Aorta (tissue), 5 donors: ENCODE data around the gene SNRPD2. TPM values are rescaled to one million over a fixed set of nuclear protein-coding genes. Genes with fewer than 3 reads are reported as not detected.

Experiments used
- ATAC-seq: fragments of 200-7000 bp; cut with Tn5 transposase; one replicate; pipeline ENCODE4 v1.9.1; 2022; ENCODE audit warnings: moderate library complexity; ENCODE audit not compliant: low FRiP score
- DNase-seq, 2 donors: peaks; one replicate each; pipeline ENCODE4 v3.0.0-alpha.2; 2020
- H3K27ac ChIP-seq, 2 donors: one replicate each; pipeline ENCODE4 v1.5.1; 2013; ENCODE audit warnings: low read length in 2 of 2, mild to moderate bottlenecking in 2 of 2, moderate library complexity in 2 of 2, control low read depth in 1 of 2, inconsistent platforms in 1 of 2, low read depth in 1 of 2
- H3K27me3 ChIP-seq, 2 donors: one replicate each; pipeline ENCODE4 v1.6.1; 2013; ENCODE audit warnings: control low read depth in 1 of 2, low read length in 1 of 2, mild to moderate bottlenecking in 1 of 2, moderate library complexity in 1 of 2; ENCODE audit not compliant: insufficient read depth in 2 of 2, control insufficient read depth in 1 of 2
- H3K36me3 ChIP-seq, 2 donors: one replicate each; pipeline ENCODE4 v1.6.1; 2013; ENCODE audit warnings: control low read depth in 1 of 2, low read length in 1 of 2, mild to moderate bottlenecking in 1 of 2; ENCODE audit not compliant: insufficient read depth in 2 of 2, control insufficient read depth in 1 of 2
- H3K4me1 ChIP-seq, 2 donors: one replicate each; pipeline ENCODE4 v1.6.1; 2013; ENCODE audit warnings: low read length in 2 of 2, control low read depth in 1 of 2, mild to moderate bottlenecking in 1 of 2, moderate library complexity in 1 of 2; ENCODE audit not compliant: insufficient read depth in 2 of 2, control insufficient read depth in 1 of 2
- H3K4me3 ChIP-seq, 2 donors: one replicate each; pipeline ENCODE4 v1.5.1; 2013; ENCODE audit warnings: low read length in 2 of 2, control low read depth in 1 of 2, mild to moderate bottlenecking in 1 of 2
- H3K9me3 ChIP-seq: one replicate; pipeline ENCODE4 v1.6.1; 2013; ENCODE audit warnings: mild to moderate bottlenecking, low read length; ENCODE audit not compliant: control insufficient read depth
- WGBS, 2 donors: extraction: QIAGEN DNeasy Blood & Tissue Kit; methylation state at CpG; one replicate each; pipeline ENCODE4 v1.1.7; 2013; 5-methylcytosine and 5-hydroxymethylcytosine counted together
- intact Hi-C, 2 donors: fragments of 100-400 bp; cut with DNase I; formaldehyde crosslinking; loops; one replicate each; pipeline versions ENCODE4 v1.14.2 to v1.15.0; 2022
- polyA plus RNA-seq, 2 donors: library from polyadenylated mRNA; stranded (reverse); fragments of 200-250 nt; gene quantifications; one replicate each; pipeline ENCODE4 v1.2.3, GENCODE V29; 2013
- total RNA-seq, 2 donors: library from RNA; stranded (reverse); fragmentation: NEBNext Ultra II Directional; extraction: Animal tissue kit (Norgen Biotek cat#: 25700); gene quantifications; one replicate each; pipeline ENCODE4 v1.2.1, GENCODE V29; 2021
- donor health status: healthy with polysubstance abuse.
- donor health status: Bipolar disorder and iron deficiency.
- donor health status: DM: no; HTN: no; CAD: no.
- donor health status: DM: no; HTN: no; CAD: no.
- donor health status: DM: yes; HTN: yes; CAD: no.

SNRPD2 gene
- total and polyA plus RNA-seq, 4 donors: 203 to 345 (median 262) TPM

- no peaks in the 10 kb centered on the region for H3K4me1 ChIP-seq
These were observed 41.0 kb downstream of the SNRPD2 start for GRCh38 chr19:45650722-45651121.

GRCh38 chr19:45646345-45646698, 45.4 kb downstream of the SNRPD2 start:
- no peak overlapping the region for H3K4me3 ChIP-seq
- no peaks in the 10 kb centered on the region for H3K9me3 ChIP-seq
- intact Hi-C loops: no loop called here
- H3K27ac ChIP-seq: no peak overlapping the region
- H3K36me3 ChIP-seq: no peaks in the 10 kb centered on the region
- WGBS, 2 donors: 13 to 14% methylated on average over 9 of the region's 9 CpGs
- H3K4me1 ChIP-seq: no peaks in the 10 kb centered on the region
- no peaks in the 10 kb centered on the region for H3K27me3 ChIP-seq
- DNase-seq (no peak), ATAC-seq (no peak)

More at GRCh38 chr19:45650722-45651121, 41.0 kb downstream of the SNRPD2 start:
- no peaks in the 10 kb centered on the region for H3K27me3 ChIP-seq
- H3K27ac ChIP-seq: no peak overlapping the region
- H3K9me3 ChIP-seq: no peaks in the 10 kb centered on the region
- WGBS, 2 donors: 82 to 85% methylated on average over 3 of the region's 3 CpGs
- ATAC-seq (no peak), DNase-seq (no peak)
- H3K4me3 ChIP-seq: no peak overlapping the region
- intact Hi-C loops: no loop called here
- H3K36me3 ChIP-seq: no peaks in the 10 kb centered on the region

DNA sequence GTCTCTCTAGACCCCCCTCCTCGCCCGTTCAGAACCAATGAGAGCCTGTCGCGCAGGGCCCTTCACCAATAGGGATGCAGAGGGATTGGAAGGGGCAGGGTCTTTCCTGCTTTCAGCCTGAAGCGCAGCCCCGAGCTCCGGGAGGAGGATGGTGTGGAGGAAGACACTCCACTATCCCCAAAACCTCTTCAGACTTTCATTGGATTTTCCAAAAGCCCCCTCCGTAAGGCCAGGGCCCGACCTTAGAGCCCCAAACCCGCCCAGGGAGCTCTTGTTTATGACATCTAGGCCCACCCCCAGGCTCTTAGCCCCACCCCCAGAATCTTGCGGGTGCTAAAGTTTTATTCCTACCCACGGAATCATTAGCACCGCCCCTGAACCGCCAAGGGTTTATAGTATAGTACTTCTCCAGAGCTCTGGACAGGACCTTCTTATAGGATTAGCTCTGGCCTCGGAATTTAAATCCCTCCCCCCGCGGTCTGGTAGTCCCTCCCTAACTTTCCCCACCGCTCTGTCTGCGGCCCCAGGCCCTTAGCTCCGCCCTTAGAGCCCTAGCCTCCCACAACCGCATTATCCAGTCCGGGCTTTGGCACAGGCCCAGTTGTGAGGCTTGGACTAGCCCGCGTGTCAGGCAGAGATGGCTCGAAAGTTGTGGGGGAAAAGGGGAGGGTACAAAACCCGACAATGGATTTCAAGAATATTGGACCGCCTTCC, 46.0 kb downstream of the SNRPD2 start:
- Histone ChIP-seq H3K4me3 (no peak overlapping the region), H3K27me3 (no peaks in the 10 kb centered on the region), H3K36me3 (no peaks in the 10 kb centered on the region), H3K27ac (no peak overlapping the region), H3K4me1 (no peaks in the 10 kb centered on the region), H3K9me3 (no peaks in the 10 kb centered on the region)
- intact Hi-C loops: no loop called here
- DNase-seq (peak; percentile 81 to 83), ATAC-seq (peak; percentile 58)
- WGBS, 2 donors: 1% methylated on average over 27 of the region's 27 CpGs

- H3K9me3 ChIP-seq: no peaks in the 10 kb centered on the region
- H3K4me3 ChIP-seq: no peak overlapping the region
- no peak overlapping the region for H3K27ac ChIP-seq
- H3K27me3 ChIP-seq: no peaks in the 10 kb centered on the region
- no peaks in the 10 kb centered on the region for H3K4me1 ChIP-seq
- H3K36me3 ChIP-seq: no peaks in the 10 kb centered on the region
- 8 to 13% methylated on average over 27 to 35 of the region's 35 CpGs for WGBS, 2 donors
- DNase-seq (no peak), ATAC-seq (no peak)
- intact Hi-C loops: no loop called here
These were observed 46.6 kb downstream of the SNRPD2 start for GRCh38 chr19:45645068-45645630.

- WGBS, 2 donors: 66 to 67% methylated on average over 14 of the region's 14 CpGs
- H3K4me3 ChIP-seq: no peak overlapping the region
- H3K36me3 ChIP-seq: no peaks in the 10 kb centered on the region
- H3K27me3 ChIP-seq: no peaks in the 10 kb centered on the region
- DNase-seq: no peak
- intact Hi-C loops: loop anchor here in 1 of 2 donors (1.0 to 5.0 kb wide), 3 partner anchors 37 to 137 kb away; partner anchors contain the start of gene VASP
- no peaks in the 10 kb centered on the region for H3K9me3 ChIP-seq
- H3K4me1 ChIP-seq: no peaks in the 10 kb centered on the region
- H3K27ac ChIP-seq: no peak overlapping the region
- no peak for ATAC-seq
These were observed 47.6 kb downstream of the SNRPD2 start for GRCh38 chr19:45643927-45644771.

DNA sequence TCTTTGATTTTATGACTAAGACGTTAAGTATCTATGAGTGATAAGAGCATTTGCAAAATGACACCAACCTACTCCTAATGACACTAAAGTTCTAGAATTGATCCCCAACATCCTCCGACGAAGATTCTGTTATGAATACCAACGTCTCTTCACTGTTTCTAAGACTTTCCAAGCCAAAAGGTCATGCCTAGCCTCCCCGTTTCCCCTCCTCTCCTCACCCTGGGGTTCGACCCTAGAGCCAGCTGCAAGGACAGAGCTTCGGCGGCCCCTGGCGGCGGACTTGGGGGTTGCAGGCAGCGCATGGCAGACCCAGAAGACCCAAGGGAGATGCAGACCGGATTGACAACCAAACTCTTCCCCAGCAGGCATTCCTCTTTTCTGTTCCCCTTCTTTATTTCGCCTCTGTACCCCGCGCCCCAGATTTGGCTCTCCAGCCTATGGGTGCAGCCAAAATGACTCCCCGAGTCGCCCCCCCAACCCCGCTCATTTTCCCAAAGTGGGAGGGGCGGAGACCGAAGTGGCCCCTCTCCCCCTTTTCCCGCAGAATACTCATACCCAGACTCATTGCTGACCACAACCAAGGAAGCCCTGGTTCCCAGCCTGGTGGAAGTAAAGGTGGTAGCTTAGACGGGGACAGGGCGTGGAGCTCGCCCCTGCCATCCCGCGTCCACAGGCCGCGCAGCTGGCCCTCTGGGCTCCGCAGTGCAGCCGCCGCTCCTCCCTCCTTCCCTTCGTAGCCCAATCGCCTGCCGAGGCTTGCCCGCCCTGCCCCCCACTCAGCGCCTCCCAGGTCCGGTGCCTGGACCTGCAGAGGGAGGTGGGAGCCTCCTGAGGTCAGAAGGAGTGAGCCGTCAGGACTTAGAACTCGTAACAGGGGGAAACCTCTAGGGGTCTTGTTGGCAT, 48.5 kb downstream of the SNRPD2 start:
- WGBS, 2 donors: 14 to 18% methylated on average over 38 to 39 of the region's 39 CpGs
- DNase-seq: peak; percentile 90 to 93
- peak; percentile 82 for ATAC-seq
- Histone ChIP-seq H3K27ac (no peak overlapping the region), H3K27me3 (no peaks in the 10 kb centered on the region), H3K4me3 (no peak overlapping the region), H3K4me1 (peaks cover 0 to under 1% of the 10 kb centered on the region in 2 donors), H3K9me3 (no peaks in the 10 kb centered on the region), H3K36me3 (no peaks in the 10 kb centered on the region)
- intact Hi-C loops: loop anchor here in 1 of 2 donors (1.0 to 5.0 kb wide), 3 partner anchors 36 to 136 kb away; partner anchors contain the start of gene VASP

DNA sequence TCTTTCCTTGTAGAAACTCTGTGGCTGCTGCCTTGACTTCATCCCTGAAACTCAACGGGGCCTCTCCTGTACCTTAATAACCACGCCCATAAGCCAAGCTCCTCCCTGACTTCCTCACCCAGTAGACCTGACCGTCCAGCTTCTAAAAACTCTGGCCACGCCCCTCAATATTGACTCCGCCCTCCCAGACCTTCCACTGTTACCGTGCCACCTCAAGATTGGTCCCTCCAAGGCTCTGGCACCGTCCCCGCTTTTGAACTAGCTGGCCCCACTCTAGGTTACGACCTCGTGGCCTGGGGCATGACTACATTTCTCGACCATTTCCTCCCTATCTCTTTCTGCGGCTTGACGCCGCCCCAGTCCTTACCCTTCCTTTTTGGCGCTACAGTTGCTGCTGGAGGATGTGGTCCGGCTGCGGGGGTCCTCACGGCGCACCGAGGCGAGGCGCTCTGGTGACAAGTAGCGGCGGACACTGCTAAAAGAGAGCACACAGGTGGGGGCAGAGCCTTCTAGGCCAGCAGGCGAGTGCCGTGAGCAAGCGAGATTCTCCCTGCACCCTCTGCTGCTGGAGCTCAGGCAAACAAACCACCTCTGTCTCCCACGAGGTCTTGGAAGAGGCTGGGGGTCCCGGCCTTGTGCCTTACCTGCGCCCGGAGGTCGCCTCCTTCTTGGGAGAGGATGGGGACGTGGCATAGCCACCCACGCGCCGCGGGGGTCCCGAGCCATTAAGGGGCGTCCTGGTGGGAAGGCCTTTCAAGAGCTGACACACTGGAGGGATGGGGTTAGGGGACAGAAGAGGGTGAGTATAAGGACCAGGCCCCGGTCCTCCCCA, 50.3 kb downstream of the SNRPD2 start:
- peak overlapping the region in 1 of 2 donors; percentile 39 for H3K27ac ChIP-seq
- intact Hi-C loops: loop anchor here (2.0 to 5.0 kb wide), 3 partner anchors 33 to 134 kb away; partner anchors contain the start of gene VASP (in 1 of the 2)
- H3K27me3 ChIP-seq: no peaks in the 10 kb centered on the region
- DNase-seq: peak; percentile 86 to 88
- H3K9me3 ChIP-seq: no peaks in the 10 kb centered on the region
- peak; percentile 47 for ATAC-seq
- no peaks in the 10 kb centered on the region for H3K36me3 ChIP-seq
- peaks cover 0 to 2% of the 10 kb centered on the region in 2 donors for H3K4me1 ChIP-seq
- H3K4me3 ChIP-seq: no peak overlapping the region
- WGBS, 2 donors: 4% methylated on average over 37 to 40 of the region's 40 CpGs
